HepG2 (cell line): ENCODE data around the gene IKZF4. TPM values are rescaled to one million over a fixed set of nuclear protein-coding genes. Genes with fewer than 3 reads are reported as not detected.

Experiments
- ARID4A ChIP-seq: sonication (generic); formaldehyde crosslinking; IDR thresholded peaks from 2 replicates; pipeline ENCODE4 v1.5.0; 2020; ENCODE audit warnings: mild to moderate bottlenecking, missing genetic modification reagents, borderline replicate concordance
- DR1 ChIP-seq: sonication (generic); formaldehyde crosslinking; IDR thresholded peaks from 2 replicates; pipeline ENCODE4 v1.8.0; 2021; ENCODE audit warnings: mild to moderate bottlenecking, missing genetic modification reagents, inconsistent platforms
- GFI1 ChIP-seq: sonication (generic); formaldehyde crosslinking; IDR thresholded peaks from 2 replicates; pipeline ENCODE4 v1.5.0; 2020; ENCODE audit warnings: missing genetic modification reagents, mild to moderate bottlenecking, borderline replicate concordance
- GLI4 ChIP-seq: sonication (generic); formaldehyde crosslinking; IDR thresholded peaks from 2 replicates; pipeline ENCODE4 v1.5.1; 2020; ENCODE audit warnings: missing genetic modification reagents, mild to moderate bottlenecking, moderate library complexity, borderline replicate concordance
- HNF4A ChIP-seq: sonication (generic); formaldehyde crosslinking; IDR thresholded peaks from 2 replicates; pipeline ENCODE4 v1.4.0; 2020; ENCODE audit warnings: missing genetic modification reagents
- HOXD1 ChIP-seq: sonication (generic); formaldehyde crosslinking; IDR thresholded peaks from 2 replicates; pipeline ENCODE4 v1.5.0; 2020; ENCODE audit warnings: missing genetic modification reagents
- IRF9 ChIP-seq: sonication (generic); formaldehyde crosslinking; IDR thresholded peaks from 2 replicates; pipeline ENCODE4 v1.8.0; 2022; ENCODE audit warnings: missing genetic modification reagents, mild to moderate bottlenecking, borderline replicate concordance
- KLF16 ChIP-seq, 2 experiments: sonication (generic) in 1 of 2; formaldehyde crosslinking in 1 of 2; IDR thresholded peaks; 2 replicates each; pipeline versions ENCODE4 v1.6.1 to v1.8.0; 2016 to 2023; ENCODE audit warnings: missing genetic modification reagents in 2 of 2, missing compliant biosample characterization in 1 of 2
- MXD4 ChIP-seq: IDR thresholded peaks from 2 replicates; pipeline ENCODE4 v1.6.1; 2016; ENCODE audit warnings: mild to moderate bottlenecking, missing biosample characterization, missing genetic modification reagents
- PHF8 ChIP-seq: sonication (generic); formaldehyde crosslinking; IDR thresholded peaks from 2 replicates; pipeline ENCODE4 v1.5.0; 2020; ENCODE audit warnings: missing genetic modification reagents
- POGK ChIP-seq: sonication (generic); formaldehyde crosslinking; conservative IDR thresholded peaks from 2 replicates; pipeline ENCODE4 v1.8.0; 2022; ENCODE audit warnings: mild to moderate bottlenecking, moderate library complexity, missing genetic modification reagents
- SAP130 ChIP-seq: IDR thresholded peaks from 2 replicates; pipeline ENCODE4 v1.6.1; 2016; ENCODE audit warnings: low read depth
- SMAD9 ChIP-seq: sonication (generic); formaldehyde crosslinking; IDR thresholded peaks from 2 replicates; pipeline ENCODE4 v1.5.1; 2020; ENCODE audit warnings: mild to moderate bottlenecking, missing genetic modification reagents
- SMYD3 ChIP-seq: sonication (generic); formaldehyde crosslinking; IDR thresholded peaks from 2 replicates; pipeline ENCODE4 v1.8.1; 2023; ENCODE audit warnings: mild to moderate bottlenecking, missing genetic modification reagents
- SP2 ChIP-seq: sonication (generic); formaldehyde crosslinking; IDR thresholded peaks from 2 replicates; pipeline ENCODE4 v1.5.1; 2020; ENCODE audit warnings: mild to moderate bottlenecking, missing genetic modification reagents
- ZEB1 ChIP-seq: IDR thresholded peaks from 2 replicates; pipeline ENCODE4 v1.6.1; 2012; ENCODE audit warnings: mild to moderate bottlenecking, low read depth, inconsistent platforms; ENCODE audit not compliant: insufficient replicate concordance
- ZNF10 ChIP-seq: sonication (generic); formaldehyde crosslinking; IDR thresholded peaks from 2 replicates; pipeline ENCODE4 v1.4.0; 2020; ENCODE audit warnings: mild to moderate bottlenecking, low read depth, missing genetic modification reagents, borderline replicate concordance
- ZNF510 ChIP-seq: sonication (generic); formaldehyde crosslinking; IDR thresholded peaks from 2 replicates; pipeline ENCODE4 v1.4.0; 2020; ENCODE audit warnings: low read depth, mild to moderate bottlenecking, missing genetic modification reagents
- ZNF543 ChIP-seq: sonication (generic); formaldehyde crosslinking; IDR thresholded peaks from 2 replicates; pipeline ENCODE4 v1.4.0; 2020; ENCODE audit warnings: mild to moderate bottlenecking, missing genetic modification reagents
- ZNF740 ChIP-seq: sonication (generic); formaldehyde crosslinking; IDR thresholded peaks from 2 replicates; pipeline ENCODE4 v1.4.0; 2020; ENCODE audit warnings: missing genetic modification reagents
- polyA plus RNA-seq, 8 experiments: library from polyadenylated mRNA; depleted of rRNA in 3 of 8; stranded (reverse) in 7 of 8; unstranded in 1 of 8; fragments of >200 nt; fragmentation: Illumina TruSeq in 4 of 8; extraction: Trizol in 4 of 8; gene quantifications; 2 replicates each; pipeline versions ENCODE4 v1.2.1 to v1.2.3, GENCODE V29; 2011 to 2016; ENCODE audit warnings: low read depth in 4 of 8, missing spikeins in 1 of 8, mixed read lengths in 1 of 8; ENCODE audit not compliant: insufficient read depth in 1 of 8
- total RNA-seq, 5 experiments: library from RNA; depleted of rRNA; stranded (reverse); fragments of >200 nt; fragmentation: Illumina TruSeq; extraction: Trizol; gene quantifications; 2 replicates each; pipeline ENCODE4 v1.2.3, GENCODE V29; 2016; ENCODE audit warnings: low read depth in 1 of 5

Gene IKZF4
- total and polyA plus RNA-seq, 2 of the 13 experiments (the other 11 are each of a cell fraction or from before 2014, with no cell fraction given): 0.58 to 2.2 TPM

- TF ChIP-seq ARID4A (CRISPR knock-in tag) (peak; percentile 90), IRF9 (peak; percentile 86; the same call in 1 of the 2 replicates), PHF8 (peak; percentile 93), HOXD1 (peak; percentile 87; the same call in 1 of the 2 replicates), MXD4 (peak; percentile 69), DR1 (peak; percentile 94), SAP130 (CRISPR knock-in tag) (peak; percentile 95), SMYD3 (peak; percentile 40; the same call in 1 of the 2 replicates), KLF16 (CRISPR knock-in tag; IDR thresholded peaks at IDR 0.05) (peak in 1 of 2 experiments; percentile 90; a peak in 2 of 4 replicates), ZNF10 (CRISPR knock-in tag) (no peak), GFI1 (peak; percentile 56; the same call in 1 of the 2 replicates), ZEB1 (peak; percentile 60), ZNF740 (CRISPR knock-in tag) (peak; percentile 89), SMAD9 (no peak), HNF4A (CRISPR knock-in tag) (peak; percentile 58), POGK (CRISPR knock-in tag) (peak; percentile 83), GLI4 (CRISPR knock-in tag) (no peak), ZNF543 (CRISPR knock-in tag) (0 out of 2 replicates have a peak, but pooled peaks have one; percentile 42), ZNF510 (CRISPR knock-in tag) (peak; percentile 78; the same call in 1 of the 2 replicates), SP2 (CRISPR knock-in tag) (peak; percentile 69)
Measured at GRCh38 chr12:56041552-56042429, 20.9 kb downstream of the IKZF4 start, which contains the start of gene RPS26 (continued).
